NB4 (cell line): ENCODE data around the gene COPG2.

Experiments
- DNase-seq: peaks from one replicate; pipeline ENCODE4 v3.0.0; 2010; ENCODE audit warnings: low read depth
- H3K4me3 ChIP-seq: one replicate; pipeline ENCODE4 v1.5.1; 2011; ENCODE audit warnings: mild to moderate bottlenecking, low read depth, low read length, moderate library complexity
- MYC ChIP-seq: IDR thresholded peaks from 2 replicates; pipeline ENCODE4 v1.6.1; 2011; ENCODE audit warnings: low read depth, low read length
- POLR2A ChIP-seq: IDR thresholded peaks from 2 replicates; pipeline ENCODE4 v1.6.1; 2011; ENCODE audit warnings: mild to moderate bottlenecking; ENCODE audit not compliant: insufficient read length; ENCODE audit errors: extremely low read depth
- TF ChIP-seq, protein P1 (sequence below): IDR thresholded peaks from one replicate; pipeline ENCODE4 v1.5.1; 2012; ENCODE audit warnings: low read depth, low read length
- TF ChIP-seq, protein P2 (sequence below): IDR thresholded peaks from 2 replicates; pipeline ENCODE4 v1.6.1; 2011; ENCODE audit warnings: low read depth, low read length

The COPG2 gene

GRCh38 chr7:130485734-130486113 is 182.8 kb downstream of the COPG2 start:
- TF ChIP-seq, protein P1, sequence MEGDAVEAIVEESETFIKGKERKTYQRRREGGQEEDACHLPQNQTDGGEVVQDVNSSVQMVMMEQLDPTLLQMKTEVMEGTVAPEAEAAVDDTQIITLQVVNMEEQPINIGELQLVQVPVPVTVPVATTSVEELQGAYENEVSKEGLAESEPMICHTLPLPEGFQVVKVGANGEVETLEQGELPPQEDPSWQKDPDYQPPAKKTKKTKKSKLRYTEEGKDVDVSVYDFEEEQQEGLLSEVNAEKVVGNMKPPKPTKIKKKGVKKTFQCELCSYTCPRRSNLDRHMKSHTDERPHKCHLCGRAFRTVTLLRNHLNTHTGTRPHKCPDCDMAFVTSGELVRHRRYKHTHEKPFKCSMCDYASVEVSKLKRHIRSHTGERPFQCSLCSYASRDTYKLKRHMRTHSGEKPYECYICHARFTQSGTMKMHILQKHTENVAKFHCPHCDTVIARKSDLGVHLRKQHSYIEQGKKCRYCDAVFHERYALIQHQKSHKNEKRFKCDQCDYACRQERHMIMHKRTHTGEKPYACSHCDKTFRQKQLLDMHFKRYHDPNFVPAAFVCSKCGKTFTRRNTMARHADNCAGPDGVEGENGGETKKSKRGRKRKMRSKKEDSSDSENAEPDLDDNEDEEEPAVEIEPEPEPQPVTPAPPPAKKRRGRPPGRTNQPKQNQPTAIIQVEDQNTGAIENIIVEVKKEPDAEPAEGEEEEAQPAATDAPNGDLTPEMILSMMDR: no peak
- TF ChIP-seq, protein P2, sequence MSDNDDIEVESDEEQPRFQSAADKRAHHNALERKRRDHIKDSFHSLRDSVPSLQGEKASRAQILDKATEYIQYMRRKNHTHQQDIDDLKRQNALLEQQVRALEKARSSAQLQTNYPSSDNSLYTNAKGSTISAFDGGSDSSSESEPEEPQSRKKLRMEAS: no peak
- TF ChIP-seq POLR2A (no peak), MYC (no peak)
- DNase-seq: no peak
- H3K4me3 ChIP-seq: no peak overlapping the region

DNA sequence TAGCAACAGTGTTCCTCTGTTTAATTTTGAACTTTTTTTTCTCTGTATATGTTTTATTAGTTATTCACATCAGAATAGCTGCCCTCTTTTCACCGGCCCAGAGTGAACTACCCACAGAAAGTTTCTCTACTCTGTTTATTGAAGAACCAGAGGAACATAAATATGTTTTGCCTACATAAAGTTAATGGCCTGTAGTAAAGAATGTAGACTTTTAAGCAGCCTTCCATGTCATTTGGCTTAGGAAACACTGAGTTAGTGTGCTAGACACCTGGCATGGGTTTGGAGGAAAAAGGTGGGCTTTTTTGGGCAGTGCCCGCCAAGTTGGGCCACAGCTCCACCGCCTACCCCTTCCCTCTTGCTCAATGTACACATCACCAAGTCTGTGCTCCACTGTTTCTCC is 185.5 kb downstream of the COPG2 start:
- H3K4me3 ChIP-seq: no peak overlapping the region
- no peak for DNase-seq
- TF ChIP-seq MYC (no peak), POLR2A (no peak)
- TF ChIP-seq, protein P2: no peak
- TF ChIP-seq, protein P1: no peak

- TF ChIP-seq, protein P1: no peak
- TF ChIP-seq POLR2A (no peak), MYC (no peak)
- TF ChIP-seq, protein P2: no peak
- H3K4me3 ChIP-seq: no peak overlapping the region
- DNase-seq: no peak
Measured at GRCh38 chr7:130481898-130482297, 186.7 kb downstream of the COPG2 start.

- H3K4me3 ChIP-seq: no peak overlapping the region
- no peak for TF ChIP-seq POLR2A
- TF ChIP-seq, protein P1: no peak
- TF ChIP-seq, protein P2: no peak
- no peak for DNase-seq
Measured at GRCh38 chr7:130479716-130480400, 188.7 kb downstream of the COPG2 start.

DNA sequence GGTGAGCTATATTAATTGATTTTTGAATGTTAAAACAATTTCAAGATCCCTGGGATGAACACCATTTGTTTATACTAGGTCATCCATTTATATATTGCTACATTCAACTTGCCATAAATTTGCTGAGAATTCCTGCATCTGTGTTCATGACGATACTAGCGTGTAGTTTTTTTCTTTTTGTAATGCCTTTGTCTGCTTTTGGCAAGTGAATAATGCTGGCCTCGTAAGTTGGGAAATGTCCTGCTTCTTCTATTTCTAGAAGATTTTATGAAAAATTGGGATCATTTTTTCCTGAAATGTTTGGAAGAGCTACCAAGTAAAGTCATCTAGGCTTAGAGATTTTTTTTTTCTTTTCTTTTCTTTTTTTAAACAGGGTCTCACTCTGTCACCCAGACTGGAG is 189.6 kb downstream of the COPG2 start:
- no peak for DNase-seq
- TF ChIP-seq, protein P1: no peak
- no peak for TF ChIP-seq POLR2A
- TF ChIP-seq, protein P2: no peak
- no peak for TF ChIP-seq MYC

More for the DNA sequence above, 189.6 kb downstream of the COPG2 start:
- H3K4me3 ChIP-seq: no peak overlapping the region
